WTC11 (cell line): Measurements from ENCODE around the gene IL17RA.

Source experiments
- AFF4 ChIP-seq: sonication (generic); formaldehyde crosslinking; IDR thresholded peaks from 2 replicates; pipeline ENCODE4 v1.8.1; 2023; ENCODE audit warnings: mild to moderate bottlenecking, missing genetic modification reagents, borderline replicate concordance
- CTCF ChIP-seq: fragments of 200-600 bp; IDR thresholded peaks from 2 replicates; pipeline ENCODE4 v1.8.0; 2022; ENCODE audit warnings: antibody characterized with exemption
- E2F4 ChIP-seq: sonication (generic); formaldehyde crosslinking; IDR thresholded peaks from 2 replicates; pipeline ENCODE4 v1.8.1; 2022; ENCODE audit warnings: low read depth, mild to moderate bottlenecking, moderate library complexity, missing genetic modification reagents, borderline replicate concordance
- MLX ChIP-seq: sonication (generic); formaldehyde crosslinking; IDR thresholded peaks from 2 replicates; pipeline ENCODE4 v1.8.1; 2023; ENCODE audit warnings: mild to moderate bottlenecking, missing genetic modification reagents, moderate library complexity
- TEAD4 ChIP-seq: sonication (generic); formaldehyde crosslinking; IDR thresholded peaks from 2 replicates; pipeline ENCODE4 v1.8.0; 2022; ENCODE audit warnings: mild to moderate bottlenecking, missing genetic modification reagents
- ZNF263 ChIP-seq: sonication (generic); formaldehyde crosslinking; IDR thresholded peaks from 2 replicates; pipeline ENCODE4 v1.8.1; 2022; ENCODE audit warnings: low read depth, mild to moderate bottlenecking, moderate library complexity, missing genetic modification reagents
- ZNF512 ChIP-seq: sonication (generic); formaldehyde crosslinking; IDR thresholded peaks from 2 replicates; pipeline ENCODE4 v1.8.1; 2022; ENCODE audit warnings: missing genetic modification reagents, borderline replicate concordance

GRCh38 chr22:17131686-17132085 is 46.9 kb downstream of the IL17RA start:
- no peak for TF ChIP-seq CTCF
- TF ChIP-seq MLX (CRISPR knock-in tag): no peak
- no peak for TF ChIP-seq AFF4 (CRISPR knock-in tag)
- TF ChIP-seq ZNF263: no peak
- no peak for TF ChIP-seq ZNF512 (CRISPR knock-in tag)
- no peak for TF ChIP-seq E2F4 (CRISPR knock-in tag)
- no peak for TF ChIP-seq TEAD4 (CRISPR knock-in tag)
